GM06990 (cell line): ENCODE data around the gene GUCA1A.
"Not testable (repeated sequence)": the region's sequence is repeated elsewhere in the genome, so short reads cannot be mapped to it uniquely, and the experiment has no call there.

Experiments
- DNase-seq: peaks from one replicate; pipeline ENCODE4 v3.0.0-alpha.2; 2011; ENCODE audit not compliant: insufficient read length; ENCODE audit errors: extremely low read depth
- H3K27me3 ChIP-seq: replicated peaks from 2 replicates; pipeline ENCODE4 v1.6.0; 2011; ENCODE audit warnings: low read length; ENCODE audit not compliant: control insufficient read depth, insufficient read depth
- H3K36me3 ChIP-seq: 2 replicates; pipeline ENCODE4 v1.5.1; 2011; ENCODE audit warnings: low read length; ENCODE audit not compliant: control insufficient read depth, insufficient read depth
- H3K4me3 ChIP-seq: replicated peaks from 2 replicates; pipeline ENCODE4 v1.5.1; 2011; ENCODE audit warnings: low read depth, mild to moderate bottlenecking, control low read depth, low read length
- TF ChIP-seq, protein P1 (sequence below): IDR thresholded peaks from 2 replicates; pipeline ENCODE4 v1.5.1; 2011; ENCODE audit warnings: low read length, control low read depth, mild to moderate bottlenecking, inconsistent platforms; ENCODE audit not compliant: insufficient read depth, poor library complexity, severe bottlenecking

The GUCA1A gene

DNA sequence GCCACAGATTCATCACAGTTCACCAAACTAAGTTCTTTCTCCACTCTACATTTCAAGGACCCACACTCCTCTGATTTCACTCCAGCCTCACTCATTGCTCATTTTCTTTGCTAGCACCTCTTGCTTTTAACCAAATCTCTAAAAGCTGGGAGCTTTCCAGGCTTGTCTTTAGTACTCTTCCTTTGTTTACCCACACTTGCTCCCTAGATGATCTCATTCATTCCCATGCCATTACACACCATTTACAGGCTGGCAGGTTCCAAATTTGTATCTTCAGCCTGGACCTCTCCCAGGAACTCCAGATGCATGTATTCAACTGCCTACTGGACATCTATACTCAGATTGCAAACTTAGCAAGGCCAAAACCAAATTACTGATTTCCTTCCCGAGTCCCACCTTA is 26.9 kb downstream of the GUCA1A start:
- no peak overlapping the region for H3K4me3 ChIP-seq
- H3K36me3 ChIP-seq: no peaks in the 10 kb centered on the region; the same call in 1 of the 2 replicates
- no peak for DNase-seq
- TF ChIP-seq, protein P1, sequence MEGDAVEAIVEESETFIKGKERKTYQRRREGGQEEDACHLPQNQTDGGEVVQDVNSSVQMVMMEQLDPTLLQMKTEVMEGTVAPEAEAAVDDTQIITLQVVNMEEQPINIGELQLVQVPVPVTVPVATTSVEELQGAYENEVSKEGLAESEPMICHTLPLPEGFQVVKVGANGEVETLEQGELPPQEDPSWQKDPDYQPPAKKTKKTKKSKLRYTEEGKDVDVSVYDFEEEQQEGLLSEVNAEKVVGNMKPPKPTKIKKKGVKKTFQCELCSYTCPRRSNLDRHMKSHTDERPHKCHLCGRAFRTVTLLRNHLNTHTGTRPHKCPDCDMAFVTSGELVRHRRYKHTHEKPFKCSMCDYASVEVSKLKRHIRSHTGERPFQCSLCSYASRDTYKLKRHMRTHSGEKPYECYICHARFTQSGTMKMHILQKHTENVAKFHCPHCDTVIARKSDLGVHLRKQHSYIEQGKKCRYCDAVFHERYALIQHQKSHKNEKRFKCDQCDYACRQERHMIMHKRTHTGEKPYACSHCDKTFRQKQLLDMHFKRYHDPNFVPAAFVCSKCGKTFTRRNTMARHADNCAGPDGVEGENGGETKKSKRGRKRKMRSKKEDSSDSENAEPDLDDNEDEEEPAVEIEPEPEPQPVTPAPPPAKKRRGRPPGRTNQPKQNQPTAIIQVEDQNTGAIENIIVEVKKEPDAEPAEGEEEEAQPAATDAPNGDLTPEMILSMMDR: no peak
- H3K27me3 ChIP-seq: no peaks in the 10 kb centered on the region

DNA sequence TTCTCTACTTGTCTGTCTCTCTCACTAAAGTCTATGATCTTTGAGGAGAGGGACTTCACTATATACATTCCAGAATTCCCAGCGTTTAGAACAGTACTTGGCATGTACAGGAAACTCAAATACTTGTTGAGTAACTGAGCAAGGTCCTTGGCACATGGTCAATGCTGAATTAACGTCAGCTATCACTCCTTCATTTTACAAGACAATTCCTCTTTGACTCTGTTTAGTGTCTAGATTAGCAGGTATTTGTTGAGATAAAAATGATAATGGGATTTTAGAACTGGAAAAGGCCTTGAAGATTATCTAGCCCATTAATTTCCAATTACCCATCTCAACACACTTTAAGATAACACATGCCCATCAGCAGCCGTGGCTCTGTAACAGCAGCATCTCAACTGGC is 28.2 kb downstream of the GUCA1A start:
- TF ChIP-seq, protein P1: no peak
- Histone ChIP-seq H3K27me3 (no peaks in the 10 kb centered on the region), H3K36me3 (no peaks in the 10 kb centered on the region; the same call in 1 of the 2 replicates), H3K4me3 (no peak overlapping the region)
- no peak for DNase-seq

- DNase-seq, H3K36me3 ChIP-seq, H3K4me3 ChIP-seq, H3K27me3 ChIP-seq: not testable (repeated sequence)
Measured at GRCh38 chr6:42202131-42202915, 29.2 kb downstream of the GUCA1A start.

GRCh38 chr6:42203183-42203582 is 30.0 kb downstream of the GUCA1A start:
- Histone ChIP-seq H3K27me3 (no peaks in the 10 kb centered on the region), H3K36me3 (peaks cover 2% of the 10 kb centered on the region), H3K4me3 (no peak overlapping the region)
- TF ChIP-seq, protein P1: no peak
- no peak for DNase-seq

DNA sequence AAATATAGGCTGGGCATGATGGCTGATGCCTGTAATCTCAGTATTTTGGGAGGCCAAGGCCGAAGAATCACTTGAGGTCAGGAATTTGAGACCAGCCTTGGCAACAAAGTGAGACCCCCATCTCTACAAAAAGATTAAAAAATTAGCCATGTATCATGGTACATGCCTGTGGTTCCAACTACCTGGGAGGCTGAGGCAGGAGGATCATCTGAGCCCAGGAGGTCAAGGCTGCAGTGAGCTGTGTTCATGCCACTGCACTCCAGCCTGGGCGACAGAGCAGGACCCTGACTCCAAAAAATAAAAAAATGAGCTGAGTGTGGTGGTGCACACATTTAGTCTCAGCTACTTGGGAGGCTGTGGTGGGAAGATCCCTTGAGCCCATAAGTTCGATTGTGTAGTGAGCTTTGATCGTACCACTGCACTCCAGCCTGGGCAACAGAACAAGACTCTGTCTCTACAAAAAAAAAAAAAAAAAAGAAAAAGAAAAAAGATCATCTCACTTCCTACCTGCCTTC is 31.7 kb downstream of the GUCA1A start:
- DNase-seq: no peak
- Histone ChIP-seq H3K36me3 (peaks cover 5% of the 10 kb centered on the region), H3K4me3 (no peak overlapping the region), H3K27me3 (no peaks in the 10 kb centered on the region)
- TF ChIP-seq, protein P1: no peak

- not testable (repeated sequence) for H3K27me3 ChIP-seq, H3K4me3 ChIP-seq, DNase-seq
- H3K36me3 ChIP-seq: peaks cover 11% of the 10 kb centered on the region
Measured at GRCh38 chr6:42207559-42207958, 34.4 kb downstream of the GUCA1A start.
